SK-N-SH (cell line): Measurements from ENCODE around the gene DNAH11.

Source experiments
- ELF1 ChIP-seq: IDR thresholded peaks from 2 replicates; pipeline ENCODE4 v1.4.0; 2012
- SIN3A ChIP-seq: IDR thresholded peaks from 2 replicates; pipeline ENCODE4 v1.6.1; 2012; ENCODE audit warnings: low read depth, mild to moderate bottlenecking, low read length, moderate library complexity, borderline replicate concordance
- TF ChIP-seq, protein P1 (sequence below): fragments of 150-350 bp; IDR thresholded peaks from 2 replicates; pipeline ENCODE4 v1.6.1; 2017; ENCODE audit warnings: antibody characterized with exemption, low read length, low read depth, borderline replicate concordance
- TF ChIP-seq, protein P2 (sequence below): fragments of 200-600 bp; sonication (generic); IDR thresholded peaks from 2 replicates; pipeline ENCODE4 v1.6.1; 2017; ENCODE audit warnings: antibody characterized with exemption, mild to moderate bottlenecking, moderate library complexity

DNA sequence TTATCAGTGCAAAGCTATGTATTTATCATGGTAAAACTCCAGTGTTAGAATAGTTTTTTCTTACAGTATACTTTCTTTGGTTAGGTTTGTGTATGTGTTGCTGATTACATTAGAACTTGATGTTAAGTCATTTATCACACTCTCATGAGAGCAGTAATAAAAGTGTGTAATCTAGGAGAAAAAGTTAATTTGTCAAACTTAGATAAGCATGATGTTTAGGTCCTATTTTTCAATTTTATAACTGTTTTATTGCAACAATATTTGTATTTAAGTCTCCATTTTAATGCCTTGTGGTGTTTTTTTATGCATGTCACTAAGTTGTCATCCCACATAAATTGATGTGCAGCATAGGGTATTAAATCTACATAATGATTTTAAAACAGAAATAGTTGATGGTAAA, 28.8 kb upstream of the DNAH11 start:
- TF ChIP-seq, protein P1, sequence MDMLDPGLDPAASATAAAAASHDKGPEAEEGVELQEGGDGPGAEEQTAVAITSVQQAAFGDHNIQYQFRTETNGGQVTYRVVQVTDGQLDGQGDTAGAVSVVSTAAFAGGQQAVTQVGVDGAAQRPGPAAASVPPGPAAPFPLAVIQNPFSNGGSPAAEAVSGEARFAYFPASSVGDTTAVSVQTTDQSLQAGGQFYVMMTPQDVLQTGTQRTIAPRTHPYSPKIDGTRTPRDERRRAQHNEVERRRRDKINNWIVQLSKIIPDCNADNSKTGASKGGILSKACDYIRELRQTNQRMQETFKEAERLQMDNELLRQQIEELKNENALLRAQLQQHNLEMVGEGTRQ = no peak
- TF ChIP-seq ELF1 = no peak
- no peak for TF ChIP-seq SIN3A
- TF ChIP-seq, protein P2, sequence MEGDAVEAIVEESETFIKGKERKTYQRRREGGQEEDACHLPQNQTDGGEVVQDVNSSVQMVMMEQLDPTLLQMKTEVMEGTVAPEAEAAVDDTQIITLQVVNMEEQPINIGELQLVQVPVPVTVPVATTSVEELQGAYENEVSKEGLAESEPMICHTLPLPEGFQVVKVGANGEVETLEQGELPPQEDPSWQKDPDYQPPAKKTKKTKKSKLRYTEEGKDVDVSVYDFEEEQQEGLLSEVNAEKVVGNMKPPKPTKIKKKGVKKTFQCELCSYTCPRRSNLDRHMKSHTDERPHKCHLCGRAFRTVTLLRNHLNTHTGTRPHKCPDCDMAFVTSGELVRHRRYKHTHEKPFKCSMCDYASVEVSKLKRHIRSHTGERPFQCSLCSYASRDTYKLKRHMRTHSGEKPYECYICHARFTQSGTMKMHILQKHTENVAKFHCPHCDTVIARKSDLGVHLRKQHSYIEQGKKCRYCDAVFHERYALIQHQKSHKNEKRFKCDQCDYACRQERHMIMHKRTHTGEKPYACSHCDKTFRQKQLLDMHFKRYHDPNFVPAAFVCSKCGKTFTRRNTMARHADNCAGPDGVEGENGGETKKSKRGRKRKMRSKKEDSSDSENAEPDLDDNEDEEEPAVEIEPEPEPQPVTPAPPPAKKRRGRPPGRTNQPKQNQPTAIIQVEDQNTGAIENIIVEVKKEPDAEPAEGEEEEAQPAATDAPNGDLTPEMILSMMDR = no peak
